K562 treated with DMSO at 1 percent for 48 hours (cell line): Measurements from ENCODE around the gene CYP4B1. TPM values are rescaled to one million over a fixed set of nuclear protein-coding genes. Genes with fewer than 3 reads are reported as not detected.

Experiments
- total RNA-seq: library from RNA; unstranded; fragments of 300-600 nt; gene quantifications from 2 replicates; pipeline ENCODE4 v1.2.3, GENCODE V29; 2022; ENCODE audit warnings: low replicate concordance; ENCODE audit errors: extremely low read depth

The CYP4B1 gene
- not detected in 2 replicates for total RNA-seq

DNA sequence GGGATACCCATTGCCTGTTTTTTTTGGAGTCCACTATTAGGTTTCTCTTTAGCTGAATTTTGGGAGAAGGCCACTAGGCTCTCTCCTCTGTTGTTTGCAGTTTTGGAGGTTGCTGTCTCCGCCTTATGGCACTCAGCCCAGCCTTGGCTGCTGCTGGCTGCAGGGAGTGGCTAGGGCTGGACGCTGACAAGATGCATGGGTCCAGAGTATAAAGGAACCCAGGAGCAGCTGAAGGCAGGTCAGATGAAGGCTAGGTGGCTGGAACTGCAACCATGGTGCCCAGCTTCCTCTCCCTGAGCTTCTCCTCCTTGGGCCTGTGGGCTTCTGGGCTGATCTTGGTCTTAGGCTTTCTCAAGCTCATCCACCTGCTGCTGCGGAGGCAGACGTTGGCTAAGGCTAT lies at the start of gene CYP4B1:
CYP4B1 (plus strand) TSS at position 237 of the 400 bp plus-strand sequence; CDS start at position 273, 36 bp downstream.

Other genes with a start within 250 kb of the CYP4B1 start
- not detected in 2 replicates for gene KNCN, start 247.4 kb upstream of the CYP4B1 start, total RNA-seq
- gene MKNK1, start 194.8 kb upstream of the CYP4B1 start, total RNA-seq: not detected in 2 replicates
- gene MOB3C, start 182.2 kb upstream of the CYP4B1 start, total RNA-seq: not detected in 2 replicates
- gene ATPAF1, start 130.7 kb upstream of the CYP4B1 start, total RNA-seq: not detected in 2 replicates
- not detected in 2 replicates for gene TEX38, start 127.2 kb upstream of the CYP4B1 start, total RNA-seq
- gene EFCAB14, start 79.9 kb upstream of the CYP4B1 start, total RNA-seq: not detected in 2 replicates
- gene CYP4A11, start 142.4 kb downstream of the CYP4B1 start, total RNA-seq: not detected in 2 replicates
- gene CYP4X1, start 224.6 kb downstream of the CYP4B1 start, total RNA-seq: not detected in 2 replicates